CD14-positive monocyte (primary cell): ENCODE data around the gene IL1R2. TPM values are rescaled to one million over a fixed set of nuclear protein-coding genes. Genes with fewer than 3 reads are reported as not detected.

ENCODE experiments used
- DNase-seq, 3 donors: peaks; one replicate each; pipeline ENCODE4 v3.0.0-alpha.2; 2011 to 2022
- H2AFZ ChIP-seq: 2 replicates; pipeline ENCODE4 v1.6.0; 2012; ENCODE audit warnings: mild to moderate bottlenecking, low read depth, low read length, inconsistent platforms; ENCODE audit not compliant: insufficient read depth, poor library complexity, severe bottlenecking
- H3K27ac ChIP-seq, 2 donors: 1 replicate in 1 of 2; 2 replicates in 1 of 2; pipeline ENCODE4 v1.5.1; 2012 to 2013; ENCODE audit warnings: low read length in 2 of 2, control low read depth in 1 of 2, inconsistent platforms in 1 of 2, low read depth in 1 of 2, mild to moderate bottlenecking in 1 of 2
- H3K27me3 ChIP-seq, 2 donors: one replicate each; pipeline versions ENCODE4 v1.6.0 to v1.6.1; 2011 to 2013; ENCODE audit warnings: low read length in 2 of 2; ENCODE audit not compliant: control insufficient read depth in 2 of 2, insufficient read depth in 2 of 2
- H3K36me3 ChIP-seq, 2 donors: replicated peaks in 1 of 2; 1 replicate in 1 of 2; 2 replicates in 1 of 2; pipeline versions ENCODE4 v1.5.1 to v1.6.1; 2012 to 2013; ENCODE audit warnings: low read length in 2 of 2, control low read depth in 1 of 2, inconsistent platforms in 1 of 2, mild to moderate bottlenecking in 1 of 2; ENCODE audit not compliant: insufficient read depth in 2 of 2, control insufficient read depth in 1 of 2
- H3K4me1 ChIP-seq, 2 donors: 1 replicate in 1 of 2; 2 replicates in 1 of 2; pipeline versions ENCODE4 v1.5.1 to v1.6.1; 2012 to 2013; ENCODE audit warnings: low read length in 2 of 2, control low read depth in 1 of 2, inconsistent platforms in 1 of 2, mild to moderate bottlenecking in 1 of 2, moderate library complexity in 1 of 2; ENCODE audit not compliant: insufficient read depth in 2 of 2, control insufficient read depth in 1 of 2
- H3K4me2 ChIP-seq: replicated peaks from 2 replicates; pipeline ENCODE3; 2012; ENCODE audit warnings: low read length, moderate library complexity, mild to moderate bottlenecking; ENCODE audit not compliant: poor library complexity, severe bottlenecking; ENCODE audit errors: extremely low read depth
- H3K4me3 ChIP-seq, 3 experiments: fragments of 200-600 bp in 1 of 3; sonication (generic) in 1 of 3; replicated peaks in 1 of 3; 1 replicate in 2 of 3; 2 replicates in 1 of 3; pipeline ENCODE4 v1.5.1; 2011 to 2013; ENCODE audit warnings: low read length in 3 of 3, mild to moderate bottlenecking in 3 of 3, control low read depth in 2 of 3, low read depth in 2 of 3, inconsistent platforms in 1 of 3, moderate library complexity in 1 of 3
- H3K79me2 ChIP-seq: 2 replicates; pipeline ENCODE4 v1.6.0; 2012; ENCODE audit warnings: mild to moderate bottlenecking, control low read depth, inconsistent platforms, low read length, moderate library complexity; ENCODE audit not compliant: insufficient read depth
- H3K9ac ChIP-seq: 2 replicates; pipeline ENCODE4 v1.6.0; 2017; ENCODE audit warnings: low read length, mild to moderate bottlenecking; ENCODE audit not compliant: insufficient read depth, poor library complexity, severe bottlenecking
- H3K9me3 ChIP-seq, 2 donors: replicated peaks in 1 of 2; 1 replicate in 1 of 2; 2 replicates in 1 of 2; pipeline versions ENCODE4 v1.5.1 to v1.6.1; 2012 to 2013; ENCODE audit warnings: low read length in 2 of 2, control low read depth in 1 of 2; ENCODE audit not compliant: control insufficient read depth in 1 of 2, insufficient read depth in 1 of 2
- H4K20me1 ChIP-seq: 2 replicates; pipeline ENCODE4 v1.6.0; 2012; ENCODE audit warnings: mild to moderate bottlenecking, low read length, control low read depth, moderate library complexity; ENCODE audit not compliant: insufficient read depth
- H3K27ac Mint-ChIP-seq, 7 donors: one replicate each; pipeline ENCODE4 v1.8.0; 2020; ENCODE audit warnings: mild to moderate bottlenecking in 7 of 7, mixed read lengths in 7 of 7, moderate library complexity in 6 of 7, inconsistent platforms in 2 of 7
- H3K27me3 Mint-ChIP-seq, 3 donors: one replicate each; pipeline ENCODE4 v1.8.0; 2021 to 2022; ENCODE audit warnings: low read depth in 3 of 3, mild to moderate bottlenecking in 3 of 3, mixed read lengths in 3 of 3, moderate library complexity in 3 of 3, inconsistent platforms in 1 of 3
- H3K36me3 Mint-ChIP-seq, 2 donors: one replicate each; pipeline ENCODE4 v1.8.0; 2020; ENCODE audit warnings: mixed read lengths in 2 of 2, inconsistent platforms in 1 of 2, mild to moderate bottlenecking in 1 of 2
- H3K4me1 Mint-ChIP-seq: one replicate; pipeline ENCODE4 v1.8.0; 2020; ENCODE audit warnings: mild to moderate bottlenecking, mixed read lengths
- H3K4me3 Mint-ChIP-seq, 2 donors: one replicate each; pipeline ENCODE4 v1.8.0; 2020; ENCODE audit warnings: mild to moderate bottlenecking in 2 of 2, mixed read lengths in 2 of 2, moderate library complexity in 1 of 2
- H3K9me3 Mint-ChIP-seq, 7 donors: one replicate each; pipeline ENCODE4 v1.8.0; 2020 to 2022; ENCODE audit warnings: mixed read lengths in 7 of 7, mild to moderate bottlenecking in 6 of 7, moderate library complexity in 6 of 7, inconsistent platforms in 2 of 7
- CTCF ChIP-seq: fragments of 200-600 bp; IDR thresholded peaks from one replicate; pipeline ENCODE4 v1.8.0; 2022; ENCODE audit warnings: antibody characterized with exemption, mild to moderate bottlenecking
- WGBS: methylation state at CpG from one replicate; pipeline ENCODE4 v1.1.5; 2013; ENCODE audit warnings: missing lambda C conversion rate; ENCODE audit not compliant: insufficient coverage; 5-methylcytosine and 5-hydroxymethylcytosine counted together
- intact Hi-C, 2 donors: fragments of 100-400 bp; cut with micrococcal nuclease; formaldehyde crosslinking; loops; one replicate each; pipeline versions ENCODE4 v1.15.0 to v1.15.1; 2023
- polyA plus RNA-seq, 3 donors: library from polyadenylated mRNA; depleted of rRNA in 1 of 3; unstranded in 2 of 3; stranded (reverse) in 1 of 3; fragments of 300-500 nt in 2 of 3; fragments of >200 nt in 1 of 3; fragmentation: Illumina TruSeq in 2 of 3; gene quantifications; 1 replicate in 2 of 3; 2 replicates in 1 of 3; pipeline ENCODE4 v1.2.3, GENCODE V29; 2012 to 2021

IL1R2 gene
- polyA plus RNA-seq, 3 donors = 5.9 to 12.0 (median 6.2) TPM

- peaks cover 39 to 50% of the 10 kb centered on the region in 2 donors for H3K4me1 ChIP-seq
- H3K9me3 ChIP-seq = no peaks in the 10 kb centered on the region
- peak overlapping the region in 1 of 3 experiments; percentile 61 for H3K4me3 ChIP-seq
- H3K27ac ChIP-seq = peak overlapping the region; percentile 56 to 83
- H3K36me3 Mint-ChIP-seq = peaks cover 34 to 54% of the 10 kb centered on the region in 2 donors
- no peaks in the 10 kb centered on the region for H3K27me3 ChIP-seq
- DNase-seq = peak; percentile 50 to 74 (median 67)
- no peaks in the 10 kb centered on the region for H4K20me1 ChIP-seq
- peak overlapping the region; percentile 62 for H3K4me2 ChIP-seq
- peak overlapping the region; percentile 84 to 98 (median 96) for H3K27ac Mint-ChIP-seq
- 15% methylated on average over 2 of the region's 7 CpGs for WGBS
- H3K9me3 Mint-ChIP-seq = peaks cover 8 to 15% (median 12%) of the 10 kb centered on the region in 7 donors
- peaks cover 51% of the 10 kb centered on the region for H3K4me1 Mint-ChIP-seq
- no peaks in the 10 kb centered on the region for H3K79me2 ChIP-seq
- H3K4me3 Mint-ChIP-seq = peak overlapping the region; percentile 71 to 80
- peak overlapping the region; percentile 43 for H2AFZ ChIP-seq
- no peaks in the 10 kb centered on the region for H3K36me3 ChIP-seq
- peak overlapping the region; percentile 43 for H3K9ac ChIP-seq
- TF ChIP-seq CTCF = no peak
- H3K27me3 Mint-ChIP-seq = peaks cover 2 to 4% (median 3%) of the 10 kb centered on the region in 3 donors
- intact Hi-C loops = no loop called here
Measured at GRCh38 chr2:101972621-101973434, 18.9 kb upstream of the IL1R2 start.

GRCh38 chr2:101974663-101975062 is 17.1 kb upstream of the IL1R2 start:
- H3K4me1 Mint-ChIP-seq = peaks cover 39% of the 10 kb centered on the region
- Histone ChIP-seq H3K27me3 (no peaks in the 10 kb centered on the region), H3K4me3 (no peak overlapping the region), H3K79me2 (no peaks in the 10 kb centered on the region), H3K9ac (no peak overlapping the region), H4K20me1 (no peaks in the 10 kb centered on the region), H3K9me3 (no peaks in the 10 kb centered on the region), H3K4me2 (no peak overlapping the region), H3K36me3 (no peaks in the 10 kb centered on the region), H3K4me1 (peaks cover 29 to 34% of the 10 kb centered on the region in 2 donors), H3K27ac (no peak overlapping the region), H2AFZ (no peak overlapping the region)
- WGBS = 95% methylated on average over 6 of the region's 8 CpGs
- H3K36me3 Mint-ChIP-seq = peaks cover 30 to 55% of the 10 kb centered on the region in 2 donors
- H3K27me3 Mint-ChIP-seq = peaks cover 2 to 4% (median 3%) of the 10 kb centered on the region in 3 donors
- no peak for DNase-seq
- H3K27ac Mint-ChIP-seq = no peak overlapping the region
- peaks cover 8 to 15% (median 12%) of the 10 kb centered on the region in 7 donors for H3K9me3 Mint-ChIP-seq
- no peak for TF ChIP-seq CTCF
- intact Hi-C loops = no loop called here
- H3K4me3 Mint-ChIP-seq = no peak overlapping the region
